ENCODE results near the gene SPCS2. TPM values are rescaled to one million over a fixed set of nuclear protein-coding genes. Genes with fewer than 3 reads are reported as not detected.

Gene SPCS2
- total RNA-seq, 1 experiment from 2014 or later = 328 TPM

DNA sequence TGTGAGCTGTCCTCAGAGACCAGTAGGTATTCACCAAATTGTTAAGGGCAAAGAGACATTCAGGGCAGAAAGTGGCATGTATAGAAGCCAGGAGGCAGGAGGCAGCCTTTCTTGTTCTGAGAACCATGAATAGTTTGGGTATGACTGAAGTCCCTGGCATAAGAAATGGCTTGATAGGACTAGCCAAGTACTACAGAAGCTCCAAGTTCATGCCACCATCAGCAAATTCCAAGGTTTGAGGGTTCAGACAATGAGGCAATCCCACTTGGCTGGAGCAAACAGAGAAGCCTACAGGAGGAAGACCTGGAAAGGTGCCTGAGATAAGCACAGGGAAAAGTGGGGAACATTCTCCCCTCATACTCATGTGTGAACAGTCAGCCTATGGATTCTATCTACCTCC is 25.9 kb upstream of the SPCS2 start:
- 0 out of 2 replicates have a peak, but pooled peaks cover 6% of the 10 kb centered on the region for H3K4me1 ChIP-seq
- intact Hi-C loops (cut with micrococcal nuclease; ENCODE audit: unreplicated experiment) = no loop called here
- no TSS peak for BruUV-seq (replicated peaks)
- Mint-ChIP-seq H3K27me3 (ENCODE audit: insufficient read depth, unreplicated experiment) (no peaks in the 10 kb centered on the region), H3K36me3 (ENCODE audit: insufficient read depth, unreplicated experiment) (no peaks in the 10 kb centered on the region), H3K4me3 (ENCODE audit: unreplicated experiment) (no peak overlapping the region), H3K27ac (ENCODE audit: unreplicated experiment) (no peak overlapping the region), H3K9me3 (ENCODE audit: unreplicated experiment) (no peaks in the 10 kb centered on the region), H3K4me1 (ENCODE audit: low read depth, unreplicated experiment) (no peaks in the 10 kb centered on the region)
- H3K9me3 ChIP-seq = no peaks in the 10 kb centered on the region
- DNase-seq = no peak
- H3K4me3 ChIP-seq (ENCODE audit: low read depth, low read length) = no peak overlapping the region
- H3K36me3 ChIP-seq (ENCODE audit: control insufficient read depth, insufficient read depth, low read length) = no peaks in the 10 kb centered on the region
- H3K27me3 ChIP-seq (replicated peaks; ENCODE audit: control insufficient read depth, insufficient read depth, low read length) = no peaks in the 10 kb centered on the region
- CTCF ChIA-PET = interaction anchor here (0.8 to 1.2 kb wide), 3 partner anchors 100 to 325 kb away, joined by 3 read pairs; no protein-coding TSS in a partner anchor
- TF ChIP-seq, protein P1, sequence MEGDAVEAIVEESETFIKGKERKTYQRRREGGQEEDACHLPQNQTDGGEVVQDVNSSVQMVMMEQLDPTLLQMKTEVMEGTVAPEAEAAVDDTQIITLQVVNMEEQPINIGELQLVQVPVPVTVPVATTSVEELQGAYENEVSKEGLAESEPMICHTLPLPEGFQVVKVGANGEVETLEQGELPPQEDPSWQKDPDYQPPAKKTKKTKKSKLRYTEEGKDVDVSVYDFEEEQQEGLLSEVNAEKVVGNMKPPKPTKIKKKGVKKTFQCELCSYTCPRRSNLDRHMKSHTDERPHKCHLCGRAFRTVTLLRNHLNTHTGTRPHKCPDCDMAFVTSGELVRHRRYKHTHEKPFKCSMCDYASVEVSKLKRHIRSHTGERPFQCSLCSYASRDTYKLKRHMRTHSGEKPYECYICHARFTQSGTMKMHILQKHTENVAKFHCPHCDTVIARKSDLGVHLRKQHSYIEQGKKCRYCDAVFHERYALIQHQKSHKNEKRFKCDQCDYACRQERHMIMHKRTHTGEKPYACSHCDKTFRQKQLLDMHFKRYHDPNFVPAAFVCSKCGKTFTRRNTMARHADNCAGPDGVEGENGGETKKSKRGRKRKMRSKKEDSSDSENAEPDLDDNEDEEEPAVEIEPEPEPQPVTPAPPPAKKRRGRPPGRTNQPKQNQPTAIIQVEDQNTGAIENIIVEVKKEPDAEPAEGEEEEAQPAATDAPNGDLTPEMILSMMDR (IDR thresholded peaks at IDR 0.05; ENCODE audit: insufficient read depth in 1 of 2, low read depth in 1 of 2, low read length in 1 of 2, severe bottlenecking in 1 of 2, unreplicated experiment in 1 of 2) = no peak
- POLR2A ChIA-PET = no interaction called here

DNA sequence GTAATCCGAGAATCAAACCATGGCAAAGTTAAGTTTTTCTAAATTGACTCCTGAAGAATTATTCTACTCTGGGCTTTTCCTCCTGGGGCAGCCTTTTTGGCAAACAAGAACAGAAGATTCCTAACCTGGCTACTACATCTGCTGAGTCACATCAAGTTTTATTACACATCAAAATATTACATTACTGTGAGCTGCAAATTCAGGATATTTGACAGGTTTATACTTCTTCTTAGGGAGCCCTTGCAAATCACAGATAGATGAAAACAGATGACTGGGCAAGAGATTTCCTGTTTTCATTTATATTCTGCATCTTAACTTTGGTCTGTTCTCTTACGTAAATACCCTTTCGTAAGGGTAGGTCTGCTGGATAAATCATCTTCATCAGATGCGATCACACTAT is 23.8 kb upstream of the SPCS2 start:
- no peak for DNase-seq
- no peak overlapping the region for H3K27ac Mint-ChIP-seq (ENCODE audit: unreplicated experiment)
- TF ChIP-seq, protein P1 (IDR thresholded peaks at IDR 0.05; ENCODE audit: insufficient read depth in 1 of 2, low read depth in 1 of 2, low read length in 1 of 2, severe bottlenecking in 1 of 2, unreplicated experiment in 1 of 2) = no peak
- CTCF ChIA-PET = no interaction called here
- no peaks in the 10 kb centered on the region for H3K27me3 Mint-ChIP-seq (ENCODE audit: insufficient read depth, unreplicated experiment)
- no peaks in the 10 kb centered on the region for H3K36me3 ChIP-seq (ENCODE audit: control insufficient read depth, insufficient read depth, low read length)
- H3K4me3 ChIP-seq (ENCODE audit: low read depth, low read length) = no peak overlapping the region
- POLR2A ChIA-PET = no interaction called here
- no TSS peak for BruUV-seq (replicated peaks)
- H3K4me3 Mint-ChIP-seq (ENCODE audit: unreplicated experiment) = no peak overlapping the region
- no peaks in the 10 kb centered on the region for H3K27me3 ChIP-seq (replicated peaks; ENCODE audit: control insufficient read depth, insufficient read depth, low read length)
- H3K4me1 ChIP-seq = 0 out of 2 replicates have a peak, but pooled peaks cover 6% of the 10 kb centered on the region
- intact Hi-C loops (cut with micrococcal nuclease; ENCODE audit: unreplicated experiment) = no loop called here
- H3K9me3 Mint-ChIP-seq (ENCODE audit: unreplicated experiment) = no peaks in the 10 kb centered on the region
- no peaks in the 10 kb centered on the region for H3K4me1 Mint-ChIP-seq (ENCODE audit: low read depth, unreplicated experiment)
- no peaks in the 10 kb centered on the region for H3K9me3 ChIP-seq
- H3K36me3 Mint-ChIP-seq (ENCODE audit: insufficient read depth, unreplicated experiment) = no peaks in the 10 kb centered on the region

DNA sequence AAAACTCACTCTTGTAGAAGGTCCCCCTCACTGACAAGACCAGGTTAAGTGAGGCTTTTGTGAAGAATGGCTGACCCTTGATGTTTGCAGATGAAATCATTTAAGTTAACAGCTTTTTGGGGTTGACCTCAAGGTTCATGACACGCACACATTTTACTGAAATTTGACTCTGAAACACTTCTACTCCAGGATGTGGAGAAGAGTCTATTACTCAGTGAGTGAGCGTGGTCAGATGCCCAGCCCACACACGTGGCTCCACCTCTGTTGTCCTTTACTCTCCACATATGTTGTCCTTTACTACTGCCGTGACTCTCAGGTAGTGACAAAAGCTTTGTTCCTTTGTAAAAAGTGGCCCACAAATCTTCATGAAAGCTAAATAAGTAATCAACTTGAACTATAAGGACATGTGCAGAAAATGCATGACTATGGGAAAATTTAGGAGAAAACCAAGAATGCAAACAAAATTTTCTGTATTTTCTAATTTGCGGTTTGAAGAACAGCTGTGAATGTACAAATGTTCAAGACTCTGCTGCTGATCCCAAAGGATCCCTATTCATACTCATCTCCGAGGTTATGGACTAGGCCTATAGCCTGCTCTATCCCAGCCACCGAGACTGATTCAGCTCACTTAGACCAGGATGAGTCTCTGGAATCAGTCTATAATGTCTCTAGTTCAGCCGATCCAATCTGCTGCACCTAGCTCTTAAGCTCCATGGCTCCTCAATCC is 22.6 kb upstream of the SPCS2 start:
- H3K27me3 Mint-ChIP-seq (ENCODE audit: insufficient read depth, unreplicated experiment) = no peaks in the 10 kb centered on the region
- no peak for DNase-seq
- H3K9me3 ChIP-seq = no peaks in the 10 kb centered on the region
- H3K4me3 ChIP-seq (ENCODE audit: low read depth, low read length) = no peak overlapping the region
- H3K4me1 ChIP-seq = 0 out of 2 replicates have a peak, but pooled peaks cover 6% of the 10 kb centered on the region
- intact Hi-C loops (cut with micrococcal nuclease; ENCODE audit: unreplicated experiment) = no loop called here
- POLR2A ChIA-PET = no interaction called here
- H3K27ac Mint-ChIP-seq (ENCODE audit: unreplicated experiment) = no peak overlapping the region
- H3K9me3 Mint-ChIP-seq (ENCODE audit: unreplicated experiment) = no peaks in the 10 kb centered on the region
- no peaks in the 10 kb centered on the region for H3K27me3 ChIP-seq (replicated peaks; ENCODE audit: control insufficient read depth, insufficient read depth, low read length)
- H3K36me3 ChIP-seq (ENCODE audit: control insufficient read depth, insufficient read depth, low read length) = no peaks in the 10 kb centered on the region
- no TSS peak for BruUV-seq (replicated peaks)
- H3K4me1 Mint-ChIP-seq (ENCODE audit: low read depth, unreplicated experiment) = no peaks in the 10 kb centered on the region
- no peak overlapping the region for H3K4me3 Mint-ChIP-seq (ENCODE audit: unreplicated experiment)
- CTCF ChIA-PET = interaction anchor here (0.5 to 1.2 kb wide), 3 partner anchors 214 to 479 kb away, joined by 3 to 4 read pairs (median 3); no protein-coding TSS in a partner anchor
- H3K36me3 Mint-ChIP-seq (ENCODE audit: insufficient read depth, unreplicated experiment) = no peaks in the 10 kb centered on the region
- TF ChIP-seq, protein P1 (IDR thresholded peaks at IDR 0.05; ENCODE audit: insufficient read depth in 1 of 2, low read depth in 1 of 2, low read length in 1 of 2, severe bottlenecking in 1 of 2, unreplicated experiment in 1 of 2) = no peak

All from Caco-2 (cell line).